ENCODE data around the gene ZC2HC1C.

DNA sequence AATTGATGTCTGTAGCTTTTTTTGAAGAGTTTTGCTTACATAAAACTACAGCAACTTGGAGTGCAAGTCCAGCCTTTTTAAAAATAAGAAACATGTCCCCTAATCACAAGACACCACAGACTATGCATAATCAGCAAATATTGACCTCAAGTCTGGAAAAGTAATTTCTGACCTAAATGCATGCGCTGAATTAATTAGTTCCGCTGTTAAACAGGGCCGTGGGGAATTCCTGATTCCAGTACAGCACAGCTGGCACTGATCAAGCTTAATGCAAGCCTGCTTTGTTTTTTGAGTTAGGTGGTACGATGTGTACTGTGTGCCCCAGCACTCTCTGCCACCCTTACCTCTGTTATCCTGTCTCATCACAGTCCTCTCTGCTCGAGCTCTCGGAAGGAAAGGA, 27.4 kb upstream of the ZC2HC1C start:
- TF ChIP-seq, protein P1, sequence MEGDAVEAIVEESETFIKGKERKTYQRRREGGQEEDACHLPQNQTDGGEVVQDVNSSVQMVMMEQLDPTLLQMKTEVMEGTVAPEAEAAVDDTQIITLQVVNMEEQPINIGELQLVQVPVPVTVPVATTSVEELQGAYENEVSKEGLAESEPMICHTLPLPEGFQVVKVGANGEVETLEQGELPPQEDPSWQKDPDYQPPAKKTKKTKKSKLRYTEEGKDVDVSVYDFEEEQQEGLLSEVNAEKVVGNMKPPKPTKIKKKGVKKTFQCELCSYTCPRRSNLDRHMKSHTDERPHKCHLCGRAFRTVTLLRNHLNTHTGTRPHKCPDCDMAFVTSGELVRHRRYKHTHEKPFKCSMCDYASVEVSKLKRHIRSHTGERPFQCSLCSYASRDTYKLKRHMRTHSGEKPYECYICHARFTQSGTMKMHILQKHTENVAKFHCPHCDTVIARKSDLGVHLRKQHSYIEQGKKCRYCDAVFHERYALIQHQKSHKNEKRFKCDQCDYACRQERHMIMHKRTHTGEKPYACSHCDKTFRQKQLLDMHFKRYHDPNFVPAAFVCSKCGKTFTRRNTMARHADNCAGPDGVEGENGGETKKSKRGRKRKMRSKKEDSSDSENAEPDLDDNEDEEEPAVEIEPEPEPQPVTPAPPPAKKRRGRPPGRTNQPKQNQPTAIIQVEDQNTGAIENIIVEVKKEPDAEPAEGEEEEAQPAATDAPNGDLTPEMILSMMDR (IDR thresholded peaks at IDR 0.05) = no peak
- no peak for TF ChIP-seq POLR2A (IDR thresholded peaks at IDR 0.05)
